Panc1 (cell line): ENCODE measurements around the gene TSC22D4. TPM values are rescaled to one million over a fixed set of nuclear protein-coding genes. Genes with fewer than 3 reads are reported as not detected.

ENCODE experiments used
- ATAC-seq: fragments of 200-7000 bp; cut with Tn5 transposase; 2 replicates; pipeline ENCODE4 v1.9.1; 2020; ENCODE audit warnings: mild to moderate bottlenecking, moderate library complexity
- BruUV-seq: library from RNA; stranded (reverse); fragments of 400-500 nt; replicated peaks from 2 replicates; lab custom pipeline; 2021; lab: Mats Ljungman, UMichigan
- CTCF ChIA-PET: fragments of 300-600 bp; sonication (Branson Sonifier 250); formaldehyde crosslinking; loops from one replicate; lab custom pipeline; 2022; ENCODE audit warnings: antibody characterized with exemption; lab: Charles Lee
- POLR2A ChIA-PET: fragments of 300-600 bp; sonication (Branson Sonifier 250); formaldehyde crosslinking; loops from one replicate; lab custom pipeline; 2022; ENCODE audit warnings: antibody characterized with exemption; lab: Charles Lee
- DNase-seq: peaks from one replicate; pipeline ENCODE4 v3.0.0-alpha.2; 2010; ENCODE audit warnings: low read depth, low spot score
- H3K27ac ChIP-seq: 2 replicates; pipeline ENCODE4 v1.5.1; 2011; ENCODE audit warnings: mild to moderate bottlenecking, low read length, inconsistent platforms
- H3K27me3 ChIP-seq: fragments of 200-500 bp; sonication (Bioruptor generic); 2 replicates; pipeline ENCODE4 v1.6.0; 2014; ENCODE audit warnings: low read length, inconsistent platforms; ENCODE audit not compliant: control insufficient read depth, insufficient read depth
- H3K36me3 ChIP-seq: fragments of 200-500 bp; sonication (Bioruptor generic); 2 replicates; pipeline ENCODE4 v1.5.1; 2014; ENCODE audit warnings: inconsistent platforms, mild to moderate bottlenecking, low read length, moderate library complexity; ENCODE audit not compliant: control insufficient read depth, insufficient read depth
- H3K4me1 ChIP-seq: 2 replicates; pipeline ENCODE4 v1.5.1; 2011; ENCODE audit warnings: inconsistent platforms, mild to moderate bottlenecking, low read length, moderate library complexity; ENCODE audit not compliant: control insufficient read depth, insufficient read depth
- H3K4me3 ChIP-seq, 2 experiments: 2 replicates each; pipeline ENCODE4 v1.5.1; 2011 to 2012; ENCODE audit warnings: low read depth in 2 of 2, low read length in 2 of 2, mild to moderate bottlenecking in 2 of 2, inconsistent platforms in 1 of 2, moderate library complexity in 1 of 2
- H3K9me3 ChIP-seq: fragments of 200-500 bp; sonication (Bioruptor generic); 2 replicates; pipeline ENCODE4 v1.5.1; 2014; ENCODE audit warnings: low read depth, mild to moderate bottlenecking, inconsistent platforms, low read length, moderate library complexity; ENCODE audit not compliant: control insufficient read depth, insufficient read depth
- CTCF ChIP-seq: fragments of 450-650 bp; IDR thresholded peaks from 2 replicates; pipeline ENCODE4 v1.5.1; 2017; ENCODE audit warnings: mild to moderate bottlenecking
- POLR2AphosphoS5 ChIP-seq: IDR thresholded peaks from 2 replicates; pipeline ENCODE4 v1.6.1; 2012; ENCODE audit warnings: mild to moderate bottlenecking, low read depth, low read length, moderate library complexity
- SIN3A ChIP-seq: IDR thresholded peaks from 2 replicates; pipeline ENCODE4 v1.6.1; 2012; ENCODE audit warnings: low read depth, mild to moderate bottlenecking, low read length, moderate library complexity, borderline replicate concordance; ENCODE audit not compliant: insufficient read depth
- TCF7L2 ChIP-seq: IDR thresholded peaks from 2 replicates; pipeline ENCODE4 v1.6.1; 2011; ENCODE audit warnings: mild to moderate bottlenecking, low read depth, low read length, inconsistent platforms
- in situ Hi-C: cut with HindIII; loops from 2 replicates; pipeline ENCODE4 v1.10.0; 2016; ENCODE audit warnings: low sequenced_read_pairs, low pct_unique_long_range_greater_than_20kb
- intact Hi-C: fragments of 100-400 bp; cut with micrococcal nuclease; formaldehyde crosslinking; loops from one replicate; pipeline ENCODE4 v1.10.0; 2022; ENCODE audit not compliant: unreplicated experiment
- total RNA-seq: library from RNA; stranded (reverse); gene quantifications from one replicate; pipeline ENCODE4 v1.2.1, GENCODE V29; 2021; ENCODE audit not compliant: unreplicated experiment
- TF ChIP-seq, protein P1 (sequence below), 2 experiments: IDR thresholded peaks; 2 replicates each; pipeline ENCODE4 v1.6.1; 2011 to 2012; ENCODE audit warnings: low read depth in 2 of 2, control low read depth in 1 of 2, low read length in 1 of 2, mild to moderate bottlenecking in 1 of 2, moderate library complexity in 1 of 2; ENCODE audit not compliant: insufficient read depth in 1 of 2

Gene TSC22D4
- total RNA-seq, 1 experiment from 2014 or later = 82.6 TPM

- BruUV-seq = no TSS peak
- no peaks in the 10 kb centered on the region for H3K36me3 ChIP-seq
- TF ChIP-seq, protein P1, sequence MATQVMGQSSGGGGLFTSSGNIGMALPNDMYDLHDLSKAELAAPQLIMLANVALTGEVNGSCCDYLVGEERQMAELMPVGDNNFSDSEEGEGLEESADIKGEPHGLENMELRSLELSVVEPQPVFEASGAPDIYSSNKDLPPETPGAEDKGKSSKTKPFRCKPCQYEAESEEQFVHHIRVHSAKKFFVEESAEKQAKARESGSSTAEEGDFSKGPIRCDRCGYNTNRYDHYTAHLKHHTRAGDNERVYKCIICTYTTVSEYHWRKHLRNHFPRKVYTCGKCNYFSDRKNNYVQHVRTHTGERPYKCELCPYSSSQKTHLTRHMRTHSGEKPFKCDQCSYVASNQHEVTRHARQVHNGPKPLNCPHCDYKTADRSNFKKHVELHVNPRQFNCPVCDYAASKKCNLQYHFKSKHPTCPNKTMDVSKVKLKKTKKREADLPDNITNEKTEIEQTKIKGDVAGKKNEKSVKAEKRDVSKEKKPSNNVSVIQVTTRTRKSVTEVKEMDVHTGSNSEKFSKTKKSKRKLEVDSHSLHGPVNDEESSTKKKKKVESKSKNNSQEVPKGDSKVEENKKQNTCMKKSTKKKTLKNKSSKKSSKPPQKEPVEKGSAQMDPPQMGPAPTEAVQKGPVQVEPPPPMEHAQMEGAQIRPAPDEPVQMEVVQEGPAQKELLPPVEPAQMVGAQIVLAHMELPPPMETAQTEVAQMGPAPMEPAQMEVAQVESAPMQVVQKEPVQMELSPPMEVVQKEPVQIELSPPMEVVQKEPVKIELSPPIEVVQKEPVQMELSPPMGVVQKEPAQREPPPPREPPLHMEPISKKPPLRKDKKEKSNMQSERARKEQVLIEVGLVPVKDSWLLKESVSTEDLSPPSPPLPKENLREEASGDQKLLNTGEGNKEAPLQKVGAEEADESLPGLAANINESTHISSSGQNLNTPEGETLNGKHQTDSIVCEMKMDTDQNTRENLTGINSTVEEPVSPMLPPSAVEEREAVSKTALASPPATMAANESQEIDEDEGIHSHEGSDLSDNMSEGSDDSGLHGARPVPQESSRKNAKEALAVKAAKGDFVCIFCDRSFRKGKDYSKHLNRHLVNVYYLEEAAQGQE (IDR thresholded peaks at IDR 0.05; ENCODE audit: insufficient read depth in 1 of 2, low read depth in 2 of 2, low read length in 1 of 2) = no peak
- no peak for TF ChIP-seq TCF7L2
- no peak for TF ChIP-seq CTCF
- TF ChIP-seq SIN3A = no peak
- no peak for TF ChIP-seq POLR2AphosphoS5
- POLR2A ChIA-PET = interaction anchor here (0.6 kb wide), 1 partner anchor 46 kb away, joined by 10 read pairs; the partner anchor contains the start of gene AGFG2
- no peak overlapping the region for H3K27ac ChIP-seq
- in situ Hi-C loops = no loop called here
- H3K27me3 ChIP-seq = no peaks in the 10 kb centered on the region
- no peak overlapping the region for H3K4me3 ChIP-seq
- no peak for DNase-seq
- CTCF ChIA-PET = no interaction called here
- H3K9me3 ChIP-seq = no peaks in the 10 kb centered on the region
- intact Hi-C loops = no loop called here
- no peaks in the 10 kb centered on the region for H3K4me1 ChIP-seq
- no peak for ATAC-seq
Observed at GRCh38 chr7:100492738-100493475, 13.9 kb upstream of the TSC22D4 start.

GRCh38 chr7:100491192-100491578 lies 12.2 kb upstream of the TSC22D4 start:
- in situ Hi-C loops (no loop called here), intact Hi-C loops (no loop called here)
- H3K4me3 ChIP-seq = no peak overlapping the region
- ChIA-PET POLR2A (no interaction called here), CTCF (interaction anchor here (0.7 kb wide), 1 partner anchor 1477 kb away, joined by 7 read pairs; no protein-coding TSS in a partner anchor)
- no peaks in the 10 kb centered on the region for H3K9me3 ChIP-seq
- no peak overlapping the region for H3K27ac ChIP-seq
- no peaks in the 10 kb centered on the region for H3K27me3 ChIP-seq
- BruUV-seq = no TSS peak
- H3K36me3 ChIP-seq = no peaks in the 10 kb centered on the region
- DNase-seq (no peak), ATAC-seq (no peak)
- TF ChIP-seq POLR2AphosphoS5 (no peak), TCF7L2 (no peak), SIN3A (no peak)
- H3K4me1 ChIP-seq = peaks cover 5% of the 10 kb centered on the region; the same call in 1 of the 2 replicates
